ENCODE measurements around the gene TBC1D20. TPM values are rescaled to one million over a fixed set of nuclear protein-coding genes. Genes with fewer than 3 reads are reported as not detected.

TBC1D20 gene
- total RNA-seq, 3 donors from 2014 or later (not counting 1 experiment from before 2014, with no cell fraction given) = 32.5 to 47.6 (median 44.2) TPM

GRCh38 chr20:475463-476357 lies 13.4 kb upstream of the TBC1D20 start:
- no peak for TF ChIP-seq CTCF (IDR thresholded peaks at IDR 0.05)
- no peaks in the 10 kb centered on the region for H3K27me3 ChIP-seq (ENCODE audit: control insufficient read depth, insufficient read depth, low read length)
- peaks cover 4% of the 10 kb centered on the region for H3K36me3 ChIP-seq (ENCODE audit: control insufficient read depth, insufficient read depth, low read length)
- no peak for ATAC-seq
- WGBS (ENCODE audit: insufficient coverage) = 97% methylated on average over 6 of the region's 6 CpGs
- DNase-seq = no peak
- no peaks in the 10 kb centered on the region for H3K9me3 Mint-ChIP-seq
- peaks cover 5 to 8% of the 10 kb centered on the region in 2 donors for H3K4me1 Mint-ChIP-seq
- peaks cover 3% of the 10 kb centered on the region for H3K4me1 ChIP-seq (ENCODE audit: control insufficient read depth, insufficient read depth, low read length)
- peak overlapping the region in 1 of 2 donors; percentile 60 for H3K27ac Mint-ChIP-seq
- no peaks in the 10 kb centered on the region for H3K9me3 ChIP-seq (ENCODE audit: control insufficient read depth, insufficient read depth, low read length)
- H3K36me3 Mint-ChIP-seq = peaks cover 7% of the 10 kb centered on the region
- H3K27ac ChIP-seq (ENCODE audit: low read length) = no peak overlapping the region
- H3K4me3 Mint-ChIP-seq = no peak overlapping the region
- intact Hi-C loops (cut with micrococcal nuclease) = no loop called here
- no peak overlapping the region for H3K4me3 ChIP-seq (ENCODE audit: low read length)
- H3K27me3 Mint-ChIP-seq (ENCODE audit: low read depth in 2 of 2) = no peaks in the 10 kb centered on the region

- no peak overlapping the region for H3K27ac ChIP-seq (ENCODE audit: low read length)
- peaks cover 4% of the 10 kb centered on the region for H3K36me3 ChIP-seq (ENCODE audit: control insufficient read depth, insufficient read depth, low read length)
- no peaks in the 10 kb centered on the region for H3K9me3 ChIP-seq (ENCODE audit: control insufficient read depth, insufficient read depth, low read length)
- H3K36me3 Mint-ChIP-seq = peaks cover 7% of the 10 kb centered on the region
- DNase-seq (no peak), ATAC-seq (no peak)
- H3K27ac Mint-ChIP-seq = peak overlapping the region in 1 of 2 donors; percentile 31
- no peak overlapping the region for H3K4me3 ChIP-seq (ENCODE audit: low read length)
- no peak overlapping the region for H3K4me3 Mint-ChIP-seq
- no peak for TF ChIP-seq CTCF (IDR thresholded peaks at IDR 0.05)
- peaks cover 3% of the 10 kb centered on the region for H3K4me1 ChIP-seq (ENCODE audit: control insufficient read depth, insufficient read depth, low read length)
- intact Hi-C loops (cut with micrococcal nuclease) = no loop called here
- H3K27me3 Mint-ChIP-seq (ENCODE audit: low read depth in 2 of 2) = peaks cover 0 to 8% of the 10 kb centered on the region in 2 donors
- peaks cover 5 to 8% of the 10 kb centered on the region in 2 donors for H3K4me1 Mint-ChIP-seq
- H3K27me3 ChIP-seq (ENCODE audit: control insufficient read depth, insufficient read depth, low read length) = no peaks in the 10 kb centered on the region
- H3K9me3 Mint-ChIP-seq = no peaks in the 10 kb centered on the region
- WGBS (ENCODE audit: insufficient coverage) = 97% methylated on average over 2 of the region's 2 CpGs
These were observed 12.2 kb upstream of the TBC1D20 start for GRCh38 chr20:474581-474980.

GRCh38 chr20:472889-473292 lies 10.6 kb upstream of the TBC1D20 start:
- H3K4me1 Mint-ChIP-seq = no peaks in the 10 kb centered on the region
- no peaks in the 10 kb centered on the region for H3K27me3 ChIP-seq (ENCODE audit: control insufficient read depth, insufficient read depth, low read length)
- peaks cover 0 to 15% of the 10 kb centered on the region in 2 donors for H3K27me3 Mint-ChIP-seq (ENCODE audit: low read depth in 2 of 2)
- H3K36me3 ChIP-seq (ENCODE audit: control insufficient read depth, insufficient read depth, low read length) = no peaks in the 10 kb centered on the region
- H3K27ac Mint-ChIP-seq = peak overlapping the region in 1 of 2 donors; percentile 51
- no peak overlapping the region for H3K27ac ChIP-seq (ENCODE audit: low read length)
- DNase-seq = no peak
- no peak overlapping the region for H3K4me3 ChIP-seq (ENCODE audit: low read length)
- H3K9me3 ChIP-seq (ENCODE audit: control insufficient read depth, insufficient read depth, low read length) = no peaks in the 10 kb centered on the region
- intact Hi-C loops (cut with micrococcal nuclease) = no loop called here
- no peaks in the 10 kb centered on the region for H3K9me3 Mint-ChIP-seq
- no peak for ATAC-seq
- no CpG with 5 or more reads among the region's 1 CpG for WGBS (ENCODE audit: insufficient coverage)
- H3K4me3 Mint-ChIP-seq = no peak overlapping the region
- TF ChIP-seq CTCF (IDR thresholded peaks at IDR 0.05) = no peak
- H3K4me1 ChIP-seq (ENCODE audit: control insufficient read depth, insufficient read depth, low read length) = no peaks in the 10 kb centered on the region
- H3K36me3 Mint-ChIP-seq = no peaks in the 10 kb centered on the region

Data from natural killer cell (primary cell).